GM23248 (cell line): ENCODE data around the gene LCN12. TPM values are rescaled to one million over a fixed set of nuclear protein-coding genes. Genes with fewer than 3 reads are reported as not detected.

Source experiments
- DNase-seq: peaks from one replicate; pipeline ENCODE4 v3.0.0-alpha.2; 2015
- H2AFZ ChIP-seq: fragments of 200-600 bp; sonication (generic); 2 replicates; pipeline ENCODE4 v1.6.1; 2016; ENCODE audit warnings: antibody characterized with exemption
- H3F3A ChIP-seq: fragments of 200-600 bp; sonication (generic); 2 replicates; pipeline ENCODE4 v1.6.1; 2016; ENCODE audit warnings: mild to moderate bottlenecking, antibody characterized with exemption, mixed run types; ENCODE audit not compliant: insufficient read depth
- H3K27ac ChIP-seq: fragments of 200-600 bp; sonication (generic); 2 replicates; pipeline ENCODE4 v1.5.1; 2016; ENCODE audit warnings: mild to moderate bottlenecking
- H3K27me3 ChIP-seq: fragments of 200-600 bp; sonication (generic); replicated peaks from 2 replicates; pipeline ENCODE4 v1.6.1; 2016; ENCODE audit warnings: mild to moderate bottlenecking; ENCODE audit not compliant: insufficient read depth
- H3K36me3 ChIP-seq: fragments of 200-600 bp; sonication (generic); 2 replicates; pipeline ENCODE4 v1.6.1; 2016; ENCODE audit warnings: low read depth, mild to moderate bottlenecking
- H3K4me1 ChIP-seq: fragments of 200-600 bp; sonication (generic); 2 replicates; pipeline ENCODE4 v1.6.1; 2016; ENCODE audit warnings: mild to moderate bottlenecking; ENCODE audit not compliant: insufficient read depth
- H3K4me2 ChIP-seq: fragments of 200-600 bp; sonication (generic); one replicate; pipeline ENCODE4 v1.6.1; 2016; ENCODE audit warnings: mild to moderate bottlenecking; ENCODE audit not compliant: unreplicated experiment
- H3K4me3 ChIP-seq: fragments of 200-600 bp; sonication (generic); 2 replicates; pipeline ENCODE4 v1.5.1; 2016; ENCODE audit warnings: mild to moderate bottlenecking
- H3K79me2 ChIP-seq: fragments of 200-600 bp; sonication (generic); 2 replicates; pipeline ENCODE4 v1.6.1; 2016; ENCODE audit warnings: mild to moderate bottlenecking; ENCODE audit not compliant: insufficient read depth
- H3K9ac ChIP-seq: fragments of 200-600 bp; sonication (generic); 2 replicates; pipeline ENCODE4 v1.6.1; 2016; ENCODE audit warnings: mild to moderate bottlenecking
- H3K9me2 ChIP-seq: fragments of 200-600 bp; sonication (generic); 2 replicates; pipeline ENCODE4 v1.6.1; 2016; ENCODE audit warnings: mixed run types, mild to moderate bottlenecking, moderate library complexity; ENCODE audit not compliant: insufficient read depth
- H3K9me3 ChIP-seq: fragments of 200-600 bp; sonication (generic); one replicate; pipeline ENCODE4 v1.6.1; 2017; ENCODE audit warnings: low read depth
- H4K20me1 ChIP-seq: fragments of 200-600 bp; sonication (generic); 2 replicates; pipeline ENCODE4 v1.6.0; 2016; ENCODE audit not compliant: insufficient read depth
- EZH2 ChIP-seq: fragments of 200-600 bp; sonication (generic); IDR thresholded peaks from 2 replicates; pipeline ENCODE4 v1.6.1; 2018; ENCODE audit warnings: antibody characterized with exemption, mild to moderate bottlenecking; ENCODE audit not compliant: insufficient read depth, poor library complexity, severe bottlenecking
- EZH2phosphoT487 ChIP-seq: fragments of 200-600 bp; sonication (generic); IDR thresholded peaks from 2 replicates; pipeline ENCODE4 v1.6.1; 2018; ENCODE audit warnings: antibody characterized with exemption, moderate library complexity, mild to moderate bottlenecking, low read depth; ENCODE audit not compliant: insufficient read depth
- WGBS, 2 experiments: methylation state at CpG; one replicate each; pipeline ENCODE4 v1.1.6; 2015 to 2017; ENCODE audit warnings: low lambda C conversion rate in 2 of 2, low coverage in 1 of 2; ENCODE audit errors: missing lambda C conversion rate in 2 of 2; 5-methylcytosine and 5-hydroxymethylcytosine counted together
- in situ Hi-C: fragments of 300-500 bp; cut with MboI; formaldehyde crosslinking; loops from 2 replicates; pipeline ENCODE4 v1.15.0; 2020
- polyA plus RNA-seq: library from polyadenylated mRNA; unstranded; fragments of >200 nt; fragmentation: Nextera tagmentation; extraction: Ambion mirVana; gene quantifications from 2 replicates; pipeline ENCODE4 v1.2.1, GENCODE V29; 2016
- total RNA-seq: library from RNA; depleted of rRNA; stranded (reverse); fragments of >200 nt; shearing (Covaris generic); gene quantifications from 2 replicates; pipeline ENCODE4 v1.2.3, GENCODE V29; 2014

The LCN12 gene
- total and polyA plus RNA-seq, 2 experiments from 2014 or later = not detected

DNA sequence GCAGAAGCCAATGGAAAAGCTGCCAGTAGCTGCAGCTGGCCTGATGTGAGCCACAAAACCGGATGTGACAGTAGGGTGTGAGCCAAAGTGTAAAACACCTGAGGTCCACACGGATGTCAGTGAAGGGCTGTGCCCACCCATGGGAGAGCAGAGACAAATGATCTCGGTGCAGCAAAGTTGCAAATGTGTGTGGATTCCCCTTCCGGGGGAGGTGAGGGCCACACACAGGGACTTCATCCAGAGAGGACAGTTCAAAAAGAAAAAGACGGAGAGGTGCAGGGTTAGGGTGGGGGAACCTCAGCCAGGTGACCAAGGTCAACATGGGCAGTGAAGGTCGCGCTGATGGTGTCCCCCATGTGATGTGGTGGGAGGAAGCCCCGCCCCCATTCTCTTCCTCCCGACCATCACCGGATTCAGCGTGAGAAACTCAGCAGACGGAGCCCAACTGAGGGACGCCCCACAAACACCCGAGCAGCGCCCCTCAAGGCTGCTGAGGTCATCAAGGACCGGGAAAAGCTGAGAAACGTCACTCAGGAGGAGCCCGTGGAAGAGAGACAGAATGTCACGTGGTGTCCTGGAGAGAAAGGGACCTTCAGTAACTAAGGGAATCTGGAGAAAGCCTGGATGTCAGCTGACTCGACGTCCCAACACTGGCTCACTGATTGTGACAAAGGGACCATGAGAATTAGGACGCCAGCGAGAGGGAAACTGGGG is 13.9 kb downstream of the LCN12 start:
- no peaks in the 10 kb centered on the region for H3K27me3 ChIP-seq
- DNase-seq = peak; percentile 46
- no peak overlapping the region for H3K27ac ChIP-seq
- no peaks in the 10 kb centered on the region for H3K36me3 ChIP-seq
- H3F3A ChIP-seq = no peaks in the 10 kb centered on the region
- H3K79me2 ChIP-seq = no peaks in the 10 kb centered on the region
- H3K9ac ChIP-seq = no peak overlapping the region
- 13 to 16% methylated on average over 23 of the region's 23 CpGs for WGBS, 2 experiments
- H4K20me1 ChIP-seq = no peaks in the 10 kb centered on the region
- no peaks in the 10 kb centered on the region for H3K9me2 ChIP-seq
- no peak overlapping the region for H3K4me3 ChIP-seq
- H3K4me1 ChIP-seq = no peaks in the 10 kb centered on the region
- in situ Hi-C loops = no loop called here
- TF ChIP-seq EZH2phosphoT487 = no peak
- TF ChIP-seq EZH2 = no peak
- H3K4me2 ChIP-seq = peak overlapping the region; percentile 51
- H3K9me3 ChIP-seq = no peaks in the 10 kb centered on the region
- peak overlapping the region; percentile 53; the same call in 1 of the 2 replicates for H2AFZ ChIP-seq

DNA sequence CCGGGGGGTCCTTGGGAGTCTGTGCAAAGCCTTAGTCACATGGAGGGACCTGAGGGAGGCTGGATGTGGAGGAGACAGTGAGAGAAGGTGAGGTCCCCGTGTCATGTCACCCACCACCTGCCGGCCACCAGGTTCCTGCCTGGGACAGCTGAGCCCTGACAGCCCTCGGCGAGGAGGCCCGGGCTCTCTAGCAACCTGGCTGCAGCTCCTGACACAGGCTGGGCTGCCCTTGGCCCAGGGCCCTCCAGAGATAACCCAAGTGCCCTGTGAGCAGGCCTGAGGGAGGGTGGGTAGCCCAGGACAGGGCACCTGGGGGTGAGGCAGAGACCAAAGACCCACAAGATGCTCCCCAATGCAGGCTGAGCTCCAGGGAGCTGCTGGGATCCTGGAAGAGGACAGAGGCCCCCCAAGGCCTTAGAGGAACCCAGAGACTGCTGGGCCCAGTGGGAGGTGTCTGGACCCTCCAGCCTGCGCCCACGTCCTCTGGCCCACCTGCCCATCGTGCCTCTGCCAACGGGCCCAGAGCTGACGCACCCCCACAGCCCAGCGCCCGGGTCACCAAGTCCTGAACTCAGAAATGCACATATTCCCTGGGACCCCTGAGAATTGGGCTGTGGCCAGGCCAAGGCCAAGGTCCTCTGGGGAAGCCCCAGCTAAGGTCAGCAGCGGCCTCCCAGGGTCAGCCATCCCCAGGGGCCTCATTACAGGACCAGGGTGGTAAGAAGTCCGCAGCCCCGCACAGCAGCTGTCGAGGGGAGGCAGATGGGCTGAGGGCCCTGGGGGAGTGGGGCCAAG is 16.5 kb downstream of the LCN12 start:
- TF ChIP-seq EZH2 (no peak), EZH2phosphoT487 (no peak)
- in situ Hi-C loops = no loop called here
- no peak for DNase-seq
- H3F3A ChIP-seq = no peaks in the 10 kb centered on the region
- 62 to 64% methylated on average over 15 to 17 of the region's 17 CpGs for WGBS, 2 experiments
- no peak overlapping the region for H3K27ac ChIP-seq
- no peak overlapping the region for H3K4me2 ChIP-seq
- H4K20me1 ChIP-seq = no peaks in the 10 kb centered on the region
- no peak overlapping the region for H3K4me3 ChIP-seq
- no peaks in the 10 kb centered on the region for H3K9me2 ChIP-seq
- no peak overlapping the region for H2AFZ ChIP-seq
- H3K9ac ChIP-seq = no peak overlapping the region
- no peaks in the 10 kb centered on the region for H3K9me3 ChIP-seq
- H3K36me3 ChIP-seq = no peaks in the 10 kb centered on the region
- no peaks in the 10 kb centered on the region for H3K27me3 ChIP-seq
- no peaks in the 10 kb centered on the region for H3K79me2 ChIP-seq
- H3K4me1 ChIP-seq = no peaks in the 10 kb centered on the region

DNA sequence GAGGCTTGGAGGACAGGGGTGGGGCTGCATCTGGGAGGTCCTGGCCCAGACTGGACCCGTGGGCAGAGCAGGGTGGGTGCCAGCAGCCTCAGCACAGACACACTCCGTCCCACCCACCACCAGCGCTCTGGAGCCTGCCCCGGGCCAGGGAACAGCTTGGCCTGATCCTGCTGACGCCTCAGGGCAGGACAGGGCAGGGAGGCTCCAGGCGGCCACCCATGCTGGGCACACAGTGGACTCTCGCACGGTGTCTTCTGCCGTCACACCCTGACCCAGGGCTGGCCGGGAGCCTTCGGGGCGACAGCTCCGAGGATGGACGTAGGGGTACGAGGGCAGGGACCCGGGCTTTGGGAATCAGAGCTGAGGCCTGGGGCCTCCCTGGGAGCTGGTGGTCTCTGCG is 17.1 kb downstream of the LCN12 start:
- H3K27ac ChIP-seq = no peak overlapping the region
- H3K4me2 ChIP-seq = no peak overlapping the region
- H3K27me3 ChIP-seq = no peaks in the 10 kb centered on the region
- H3K9me2 ChIP-seq = no peaks in the 10 kb centered on the region
- H3K9me3 ChIP-seq = no peaks in the 10 kb centered on the region
- H3K36me3 ChIP-seq = no peaks in the 10 kb centered on the region
- in situ Hi-C loops = no loop called here
- DNase-seq = no peak
- no peaks in the 10 kb centered on the region for H4K20me1 ChIP-seq
- TF ChIP-seq EZH2phosphoT487 (no peak), EZH2 (no peak)
- no peaks in the 10 kb centered on the region for H3F3A ChIP-seq
- no peaks in the 10 kb centered on the region for H3K4me1 ChIP-seq
- 29 to 30% methylated on average over 16 to 17 of the region's 17 CpGs for whole genome bisulfite sequencing, 2 experiments
- H2AFZ ChIP-seq = no peak overlapping the region
- H3K9ac ChIP-seq = no peak overlapping the region
- H3K4me3 ChIP-seq = no peak overlapping the region
- no peaks in the 10 kb centered on the region for H3K79me2 ChIP-seq

DNA sequence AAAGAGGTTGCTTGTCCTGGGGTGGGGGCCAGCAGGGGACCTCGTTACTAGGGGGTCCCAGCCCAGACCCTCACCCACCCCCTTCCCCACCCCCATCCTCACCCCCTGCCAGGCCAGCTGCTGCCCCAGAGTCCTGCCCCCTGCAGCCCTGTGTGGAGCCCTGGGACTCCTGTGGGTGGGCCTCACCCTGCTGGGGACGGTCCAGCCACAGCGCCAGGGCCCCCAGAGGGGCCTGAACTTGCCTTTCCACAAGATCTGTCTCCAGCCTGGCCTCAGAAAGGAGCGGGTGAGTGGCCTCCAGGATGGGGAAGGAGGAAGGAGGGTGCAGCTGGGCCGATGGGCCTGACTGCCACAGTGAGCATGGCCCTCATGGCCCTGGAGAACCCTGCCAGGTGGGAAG is 17.7 kb downstream of the LCN12 start:
- Histone ChIP-seq H3K27ac (no peak overlapping the region), H3K9me3 (no peaks in the 10 kb centered on the region), H4K20me1 (no peaks in the 10 kb centered on the region), H3K27me3 (no peaks in the 10 kb centered on the region), H3K4me3 (no peak overlapping the region), H3K4me2 (no peak overlapping the region), H3K79me2 (no peaks in the 10 kb centered on the region), H3K4me1 (no peaks in the 10 kb centered on the region), H3K36me3 (no peaks in the 10 kb centered on the region), H3K9me2 (no peaks in the 10 kb centered on the region), H3K9ac (no peak overlapping the region), H3F3A (no peaks in the 10 kb centered on the region), H2AFZ (no peak overlapping the region)
- DNase-seq = no peak
- TF ChIP-seq EZH2phosphoT487 = no peak
- no peak for TF ChIP-seq EZH2
- 73 to 85% methylated on average over 4 to 5 of the region's 5 CpGs for WGBS, 2 experiments
- in situ Hi-C loops = no loop called here
